K562 (cell line): ENCODE data around the gene CTPS1. TPM values are rescaled to one million over a fixed set of nuclear protein-coding genes. Genes with fewer than 3 reads are reported as not detected.

Experiments
- ATAC-seq: fragments of 200-7000 bp; cut with Tn5 transposase; 3 replicates; pipeline ENCODE4 v1.9.1; 2020; ENCODE audit warnings: moderate library complexity
- BruUV-seq: library from RNA; stranded (reverse); fragments of 400-500 nt; replicated peaks from 2 replicates; lab custom pipeline; 2021; lab: Mats Ljungman, UMichigan
- CTCF ChIA-PET: fragments of 300-600 bp; formaldehyde crosslinking; extraction: SDS; loops from one replicate; lab custom pipeline; 2021; ENCODE audit warnings: low intra/inter-chr PET ratio; lab: Yijun Ruan, JAX
- POLR2A ChIA-PET: fragments of 300-600, 350-650 bp; sonication (Branson Sonifier 250); formaldehyde crosslinking; extraction: SDS; loops from one replicate; lab custom pipeline; 2021; ENCODE audit warnings: antibody characterized with exemption, inconsistent platforms; lab: Yijun Ruan, JAX
- DNase-seq, 4 experiments: peaks; one replicate each; pipeline versions ENCODE4 v3.0.0 to v3.0.0-alpha.2; 2011 to 2018; ENCODE audit warnings: low spot score in 3 of 4, mixed read lengths in 3 of 4; ENCODE audit errors: extremely low read depth in 1 of 4
- FAIRE-seq: peaks from 2 replicates; lab custom pipeline; 2011; peaks lifted over from hg19 to GRCh38; lab: Jason Lieb, UNC
- H2AFZ ChIP-seq: 2 replicates; pipeline ENCODE4 v1.6.0; 2011; ENCODE audit warnings: low read depth, low read length, control low read depth, inconsistent platforms
- H3K27ac ChIP-seq: fragments of 200-600 bp; 3 replicates; pipeline ENCODE4 v1.8.0; 2011; ENCODE audit warnings: low read depth, mild to moderate bottlenecking, control low read depth, inconsistent platforms, low read length, moderate library complexity, mixed read lengths; ENCODE audit errors: extremely low read depth
- H3K27me3 ChIP-seq, 2 experiments: fragments of 300-600 bp in 1 of 2; 2 replicates in 1 of 2; 3 replicates in 1 of 2; pipeline versions ENCODE4 v1.6.0 to v1.8.0; 2011; ENCODE audit warnings: inconsistent platforms in 2 of 2, low read length in 2 of 2, mild to moderate bottlenecking in 1 of 2, mixed read lengths in 1 of 2, moderate library complexity in 1 of 2; ENCODE audit not compliant: control insufficient read depth in 2 of 2, insufficient read depth in 2 of 2
- H3K36me3 ChIP-seq: fragments of 300-600 bp; 3 replicates; pipeline ENCODE4 v1.8.0; 2011; ENCODE audit warnings: mild to moderate bottlenecking, low read length, inconsistent platforms; ENCODE audit not compliant: control insufficient read depth, insufficient read depth
- H3K4me1 ChIP-seq, 2 experiments: fragments of 200-600 bp in 1 of 2; replicated peaks in 1 of 2; 2 replicates in 1 of 2; 3 replicates in 1 of 2; pipeline versions ENCODE4 v1.5.1 to v1.8.0; 2011; ENCODE audit warnings: inconsistent platforms in 2 of 2, low read length in 2 of 2, mild to moderate bottlenecking in 1 of 2, mixed read lengths in 1 of 2, moderate library complexity in 1 of 2; ENCODE audit not compliant: control insufficient read depth in 2 of 2, insufficient read depth in 2 of 2
- H3K4me2 ChIP-seq: 2 replicates; pipeline ENCODE4 v1.6.1; 2011; ENCODE audit warnings: low read length, control low read depth, inconsistent platforms, mixed read lengths; ENCODE audit not compliant: insufficient read depth
- H3K4me3 ChIP-seq: fragments of 200-600 bp; sonication (generic), shearing (Covaris generic); 2 replicates; pipeline ENCODE4 v1.5.1; 2016; ENCODE audit warnings: control low read depth, inconsistent platforms
- H3K79me2 ChIP-seq: fragments of 200-600 bp; 3 replicates; pipeline ENCODE4 v1.8.0; 2011; ENCODE audit warnings: low read length, inconsistent platforms; ENCODE audit not compliant: control insufficient read depth, insufficient read depth
- H3K9ac ChIP-seq, 2 experiments: 2 replicates each; pipeline versions ENCODE4 v1.6.0 to v1.6.1; 2011; ENCODE audit warnings: low read depth in 2 of 2, low read length in 2 of 2, control low read depth in 1 of 2, inconsistent platforms in 1 of 2, mild to moderate bottlenecking in 1 of 2, mixed read lengths in 1 of 2; ENCODE audit not compliant: insufficient read depth in 1 of 2
- H3K9me1 ChIP-seq: one replicate; pipeline ENCODE4 v1.6.0; 2011; ENCODE audit warnings: inconsistent platforms, mild to moderate bottlenecking, low read length, moderate library complexity; ENCODE audit not compliant: control insufficient read depth, insufficient read depth
- H3K9me3 ChIP-seq: replicated peaks from 2 replicates; pipeline ENCODE4 v1.5.1; 2011; ENCODE audit warnings: low read depth, low read length, inconsistent platforms; ENCODE audit not compliant: control insufficient read depth, insufficient read depth
- H4K20me1 ChIP-seq: replicated peaks from 2 replicates; pipeline ENCODE4 v1.6.1; 2011; ENCODE audit warnings: low read length, inconsistent platforms, mixed read lengths; ENCODE audit not compliant: control insufficient read depth, insufficient read depth
- HMBOX1 ChIP-seq: sonication (generic); IDR thresholded peaks from 2 replicates; pipeline ENCODE4 v1.6.1; 2016
- NFRKB ChIP-seq: fragments of 450-650 bp; IDR thresholded peaks from 2 replicates; pipeline ENCODE4 v1.6.1; 2016; ENCODE audit warnings: low read depth
- SLC30A9 ChIP-seq: fragments of 250-450 bp; sonication (Bioruptor Pico); IDR thresholded peaks from 2 replicates; pipeline ENCODE4 v1.8.0; 2022; ENCODE audit warnings: mild to moderate bottlenecking, moderate library complexity
- SOX6 ChIP-seq: fragments of 450-650 bp; IDR thresholded peaks from 2 replicates; pipeline ENCODE4 v1.6.1; 2014; ENCODE audit warnings: mild to moderate bottlenecking
- THRAP3 ChIP-seq: fragments of 450-650 bp; IDR thresholded peaks from 2 replicates; pipeline ENCODE4 v1.6.1; 2016; ENCODE audit warnings: mild to moderate bottlenecking, inconsistent platforms, borderline replicate concordance
- U2AF2 ChIP-seq: fragments of 200-400 bp; formaldehyde crosslinking; optimal IDR thresholded peaks from 2 replicates; pipeline ENCODE3; 2017; ENCODE audit warnings: low read depth, mild to moderate bottlenecking, low read length
- ZC3H8 ChIP-seq: fragments of 450-650 bp; IDR thresholded peaks from 2 replicates; pipeline ENCODE4 v1.6.1; 2017
- ZSCAN29 ChIP-seq: fragments of 450-650 bp; IDR thresholded peaks from 2 replicates; pipeline ENCODE4 v1.6.1; 2017
- WGBS: fragments of 100-300 bp; shearing (Covaris generic); methylation state at CpG from one replicate; pipeline ENCODE4 v1.1.6; 2016; ENCODE audit warnings: low coverage, mixed read lengths; ENCODE audit not compliant: insufficient coverage; ENCODE audit errors: missing lambda C conversion rate; 5-methylcytosine and 5-hydroxymethylcytosine counted together
- in situ Hi-C: fragments of 300-500 bp; cut with MboI; formaldehyde crosslinking; loops from 4 replicates; pipeline ENCODE4 v1.15.0; 2018; ENCODE audit warnings: inconsistent platforms, mixed read lengths
- intact Hi-C: fragments of 100-400 bp; cut with micrococcal nuclease; formaldehyde crosslinking; loops from 2 replicates; pipeline ENCODE4 v1.14.2; 2022
- polyA plus RNA-seq, 8 experiments: library from polyadenylated mRNA; depleted of rRNA in 4 of 8; stranded (reverse) in 5 of 8; unstranded in 3 of 8; fragments of >200 nt; fragmentation: Nextera tagmentation in 2 of 8; fragmentation: Illumina TruSeq in 1 of 8; extraction: Ambion mirVana in 2 of 8; extraction: Trizol in 1 of 8; gene quantifications; 2 replicates each; pipeline versions ENCODE4 v1.2.1 to v1.2.3, GENCODE V29; 2011 to 2014; ENCODE audit warnings: inconsistent platforms in 1 of 8, missing spikeins in 1 of 8
- total RNA-seq, 7 experiments: library from RNA; depleted of rRNA in 6 of 7; stranded (reverse); fragments of >200 nt in 6 of 7; fragmentation: Illumina TruSeq in 2 of 7; extraction: Trizol in 2 of 7; gene quantifications; 2 replicates each; pipeline versions ENCODE4 v1.2.1 to v1.2.3, GENCODE V29; 2011 to 2021; ENCODE audit warnings: low replicate concordance in 1 of 7

The CTPS1 gene
- total and polyA plus RNA-seq, 9 of the 15 experiments (the other 6 are each of a cell fraction or from before 2014, with no cell fraction given), result 44.4 to 164 (median 87.7) TPM

- Histone ChIP-seq H3K9me1 (no peaks in the 10 kb centered on the region), H3K79me2 (no peaks in the 10 kb centered on the region), H4K20me1 (no peaks in the 10 kb centered on the region), H3K27ac (no peak overlapping the region), H2AFZ (no peak overlapping the region), H3K4me3 (no peak overlapping the region), H3K9me3 (no peaks in the 10 kb centered on the region), H3K4me1 (peaks cover 0 to 7% of the 10 kb centered on the region in 2 experiments; a peak in 3 of 5 replicates), H3K36me3 (peaks cover 40% of the 10 kb centered on the region), H3K9ac (no peak overlapping the region), H3K4me2 (no peak overlapping the region), H3K27me3 (no peaks in the 10 kb centered on the region)
- DNase-seq, result no peak
- in situ Hi-C loops, result no loop called here
- TF ChIP-seq HMBOX1 (no peak), U2AF2 (no peak), THRAP3 (no peak), NFRKB (no peak), ZC3H8 (no peak), ZSCAN29 (no peak), SLC30A9 (CRISPR knock-in tag) (no peak), SOX6 (no peak)
- no peak for ATAC-seq
- no TSS peak for BruUV-seq
- ChIA-PET CTCF (no interaction called here), POLR2A (interaction anchor here (0.7 kb wide), 1 partner anchor 15 kb away, joined by 3 read pairs; no protein-coding TSS in a partner anchor)
- 94% methylated on average over 1 of the region's 1 CpG for WGBS
- intact Hi-C loops, result no loop called here
- no peak for FAIRE-seq
Observed at GRCh38 chr1:41051022-41051421, 71.5 kb downstream of the CTPS1 start.
